GM18858 (cell line): ENCODE results near the gene FAM78B.

Source experiments
- ATAC-seq: cut with Tn5 transposase; IDR thresholded peaks from one replicate; pipeline ENCODE4 v1.9.1; 2021; ENCODE audit not compliant: unreplicated experiment

FAM78B gene

DNA sequence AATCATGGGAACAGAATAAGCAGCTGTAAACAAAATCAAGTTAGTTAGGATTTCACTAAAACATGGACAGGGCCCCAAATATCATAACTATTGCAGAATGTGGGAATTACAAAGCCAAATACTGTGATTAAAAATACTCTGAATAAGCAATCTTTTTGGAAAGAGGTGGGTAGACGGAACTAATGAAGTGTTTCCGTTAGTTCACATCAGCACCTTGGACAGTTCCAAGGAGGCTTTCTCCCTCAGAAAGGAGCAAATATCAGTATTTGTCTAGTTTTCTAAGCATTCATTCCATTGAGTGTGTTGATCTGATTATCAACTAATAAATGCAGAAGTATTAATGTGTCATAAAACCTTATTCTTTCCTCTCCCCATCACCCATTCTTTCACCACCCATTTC lies 97.4 kb downstream of the FAM78B start:
- ATAC-seq, result no peak

DNA sequence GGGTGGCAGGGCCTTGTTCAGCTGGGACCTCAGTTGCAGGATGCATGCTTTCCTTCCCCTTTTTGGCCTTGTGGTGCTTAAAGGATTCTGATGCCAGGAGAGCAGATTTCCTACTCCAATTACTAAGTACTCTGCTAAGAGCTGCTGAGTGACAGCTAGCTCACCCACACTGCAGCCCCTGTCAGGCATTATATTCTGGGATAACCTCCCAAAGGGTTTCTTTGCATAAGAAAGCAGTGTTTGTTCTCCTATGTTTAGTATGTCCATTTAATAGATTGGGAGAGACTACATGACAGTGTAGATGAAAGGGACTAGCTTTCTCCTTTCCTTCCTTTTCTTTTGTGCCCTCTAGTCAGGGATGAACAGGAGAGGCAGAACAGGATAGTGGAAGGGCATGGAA lies 100.7 kb downstream of the FAM78B start:
- no peak for ATAC-seq

DNA sequence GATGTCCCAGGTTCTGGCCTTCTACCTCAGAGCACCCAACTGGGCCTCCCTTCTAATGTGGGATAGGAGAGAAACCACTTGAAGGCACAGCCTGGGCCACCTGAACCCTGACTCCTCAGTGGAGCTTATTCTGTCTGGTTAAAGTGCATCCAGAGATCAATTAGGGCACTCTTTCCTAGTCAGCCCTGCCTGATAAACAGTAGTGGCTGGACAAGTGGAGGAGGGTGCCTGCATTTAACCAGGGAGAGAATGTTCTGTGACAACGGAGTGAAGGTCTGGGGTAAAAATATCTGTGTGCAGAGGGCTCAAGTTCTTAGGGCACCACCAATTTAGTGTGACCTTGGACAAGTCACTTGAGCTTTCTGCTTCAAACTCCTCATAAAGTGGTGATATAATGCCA lies 101.8 kb downstream of the FAM78B start:
- ATAC-seq, result no peak

DNA sequence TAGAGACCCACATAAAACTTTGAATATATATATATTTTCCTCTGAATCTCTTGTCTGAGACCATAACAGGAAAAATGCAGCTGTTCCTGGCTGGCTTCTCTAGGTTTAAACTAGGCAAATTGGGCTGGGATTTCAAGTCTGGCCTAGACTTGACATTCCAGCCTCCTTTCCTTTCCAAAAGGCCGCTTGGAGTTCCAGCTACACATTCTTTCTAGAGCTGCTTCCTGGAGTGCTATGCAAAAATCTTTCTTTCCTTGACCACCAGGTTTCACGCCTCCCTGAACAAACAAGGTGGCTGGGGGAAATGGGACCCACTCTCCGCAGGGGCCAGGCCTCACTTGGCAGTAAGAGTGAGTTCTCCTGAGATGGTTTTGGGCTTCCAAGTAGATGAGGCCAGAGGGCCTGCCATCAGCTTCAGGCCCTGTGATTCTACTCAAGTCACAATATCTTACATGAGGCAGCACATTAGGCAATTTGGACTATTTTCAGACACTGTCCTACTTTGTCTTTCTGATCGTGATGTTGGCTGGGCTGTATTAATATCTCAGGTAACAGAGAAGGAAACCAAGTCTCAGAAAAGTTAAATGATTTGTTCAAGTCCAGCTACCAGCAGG lies 102.4 kb downstream of the FAM78B start:
- no peak for ATAC-seq

DNA sequence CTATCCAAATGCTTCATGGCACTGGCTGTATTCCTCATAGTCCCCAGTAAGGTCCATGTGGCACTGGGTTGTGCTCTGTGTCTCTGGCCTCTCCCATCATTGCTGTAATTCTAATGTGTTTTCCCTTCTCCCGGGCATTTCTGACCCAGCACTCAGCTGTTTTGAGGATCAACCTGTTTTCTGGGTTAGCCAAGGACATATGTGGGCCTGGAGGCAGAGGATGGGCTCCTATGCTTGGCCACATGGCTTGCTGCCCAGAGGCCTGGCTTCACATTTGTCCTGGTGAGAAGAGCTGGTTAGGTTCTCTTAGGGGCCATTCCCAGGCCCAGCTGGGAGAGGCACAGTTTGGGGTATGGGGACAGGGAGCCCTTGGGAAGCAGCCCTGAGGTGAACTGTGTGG lies 103.1 kb downstream of the FAM78B start:
- ATAC-seq, result no peak

DNA sequence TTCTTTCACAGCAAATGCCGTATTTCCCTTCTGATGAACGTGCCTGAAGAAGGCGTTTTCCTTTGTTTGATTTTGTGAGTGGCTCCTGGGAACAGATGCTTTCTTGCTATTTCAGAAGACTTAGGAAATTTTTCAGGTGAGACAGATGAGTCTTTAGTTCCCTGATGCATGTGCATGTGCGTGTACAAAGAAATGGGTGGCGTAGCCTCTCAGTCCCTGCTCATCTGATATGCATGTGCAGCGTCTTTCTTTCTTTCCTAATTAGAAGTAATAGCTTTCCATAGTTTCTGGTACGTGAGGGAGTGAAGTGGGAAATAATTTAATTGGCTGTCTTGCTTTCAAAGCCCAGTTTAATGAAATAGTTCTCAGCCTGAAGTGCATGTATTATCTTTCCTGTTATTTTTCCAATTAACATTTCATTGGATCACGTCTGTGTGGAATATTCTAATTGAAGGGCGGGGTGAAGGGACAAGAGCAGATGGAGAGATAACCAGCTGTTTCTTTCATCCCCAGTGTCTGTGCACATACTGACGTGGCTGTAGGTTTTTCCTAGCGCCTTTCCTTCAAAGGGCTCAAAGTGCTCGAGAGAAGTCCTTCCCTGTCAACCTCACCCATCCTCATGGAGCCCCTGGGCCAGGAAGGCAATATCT lies 104.3 kb downstream of the FAM78B start:
- no peak for ATAC-seq

DNA sequence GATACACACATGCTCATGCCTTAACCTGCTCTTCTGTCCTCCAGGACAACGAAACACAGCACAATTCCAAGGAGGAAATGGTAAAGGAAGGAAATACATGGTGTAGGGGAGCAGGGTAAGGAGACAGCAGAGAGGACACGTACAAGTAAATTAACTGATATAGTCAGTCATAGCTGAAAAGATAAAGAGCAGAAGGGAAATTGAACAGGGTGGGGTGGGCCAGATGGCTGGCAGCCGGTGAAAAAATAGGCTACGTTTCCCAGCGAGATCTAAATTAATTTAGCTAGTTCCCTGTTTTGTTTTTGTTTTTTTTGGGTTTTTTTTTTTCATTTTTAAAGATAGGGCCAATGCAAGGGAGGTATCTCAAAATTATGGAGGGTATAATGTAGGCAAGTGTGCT lies 109.2 kb downstream of the FAM78B start:
- ATAC-seq, result no peak

DNA sequence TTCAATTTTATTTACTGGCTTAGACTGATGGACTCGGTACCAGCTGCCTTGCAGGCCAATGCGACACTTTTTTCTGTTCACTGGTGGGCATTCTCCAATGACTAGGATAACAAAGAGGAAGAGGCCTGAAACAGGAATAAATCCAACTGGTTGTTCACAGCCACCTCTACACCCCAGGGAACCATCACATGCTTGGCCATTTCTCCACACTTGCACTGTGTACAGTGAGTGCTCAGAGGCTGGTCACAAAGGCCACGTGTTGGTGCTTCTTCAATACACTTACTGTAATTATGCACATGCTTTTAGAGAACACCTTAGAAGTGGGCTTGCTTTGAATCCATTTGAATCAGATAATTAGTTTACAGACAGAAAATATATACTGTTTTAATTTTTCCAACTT lies 113.4 kb downstream of the FAM78B start:
- ATAC-seq, result no peak

DNA sequence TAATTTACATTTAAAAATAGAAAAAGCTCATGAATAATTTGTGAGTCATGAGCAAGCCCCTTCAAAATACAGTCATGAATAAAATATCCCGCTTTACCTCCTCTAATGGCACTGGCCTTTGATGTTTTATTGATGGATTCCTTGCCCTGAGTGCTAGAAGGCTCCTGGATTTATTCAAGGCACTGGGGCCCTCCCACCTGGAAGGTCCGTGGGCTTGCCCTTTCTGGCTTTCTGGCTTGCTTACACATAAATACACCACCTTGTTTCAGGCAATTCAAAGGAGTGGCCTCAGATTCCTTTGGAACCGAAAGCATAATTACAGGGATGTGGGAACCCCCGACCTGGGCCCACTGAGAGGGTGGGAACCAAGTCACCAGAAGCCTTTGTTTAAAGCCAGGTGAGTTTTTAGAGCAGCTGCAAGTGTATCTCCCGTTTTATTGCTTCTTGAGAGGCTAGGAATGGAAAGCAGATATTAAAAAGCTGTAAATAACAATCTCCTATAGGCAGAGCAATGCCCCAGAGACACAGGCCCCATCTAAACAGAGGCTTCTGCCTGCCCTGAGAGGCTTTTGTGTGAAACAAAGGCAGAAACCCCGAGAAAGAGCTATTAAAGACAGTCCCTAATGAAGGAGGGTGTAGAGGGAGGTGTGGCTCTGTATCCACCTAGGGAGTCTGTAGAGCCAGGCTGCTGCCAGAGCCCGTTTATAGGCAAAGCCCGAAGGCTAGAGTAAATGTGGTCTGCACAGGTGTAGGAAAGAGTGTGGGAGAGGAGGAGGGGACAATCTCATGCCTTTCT lies 126.4 kb downstream of the FAM78B start:
- no peak for ATAC-seq

DNA sequence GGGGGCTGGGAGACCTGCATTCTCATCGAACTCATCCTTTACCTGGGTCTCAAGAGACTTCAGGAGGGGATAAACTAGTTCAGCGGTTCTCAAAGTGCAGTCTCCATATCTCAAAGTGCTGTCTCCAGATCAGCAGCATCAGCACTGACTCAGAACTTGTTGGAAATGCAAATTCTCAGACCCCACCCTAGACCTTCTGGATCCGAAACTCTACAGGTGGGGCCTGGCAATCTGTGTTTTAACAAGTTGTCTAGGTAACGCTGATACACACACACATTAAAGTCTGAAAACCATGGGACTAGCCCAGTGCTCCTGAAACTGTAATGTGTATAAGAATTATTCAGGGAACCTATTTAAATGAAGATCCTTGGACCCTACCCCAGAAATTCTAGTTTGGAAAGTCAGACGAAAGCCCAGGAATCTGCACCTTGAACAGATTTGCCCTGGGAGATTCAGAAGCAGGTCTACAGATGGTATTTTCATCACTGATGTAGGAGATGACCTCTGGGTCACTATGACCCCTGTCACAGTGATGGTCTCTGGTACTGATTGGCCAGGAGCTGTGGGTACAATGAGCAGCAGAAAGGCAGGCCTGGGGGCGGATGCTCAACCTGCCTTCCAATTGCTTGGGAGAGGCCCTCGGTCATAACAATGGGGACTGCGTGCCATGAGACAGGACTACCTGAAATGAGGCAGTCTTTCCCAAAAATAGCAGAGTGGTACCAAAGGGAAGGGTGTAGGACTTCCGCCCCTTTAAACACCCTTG lies 127.2 kb downstream of the FAM78B start:
- no peak for ATAC-seq

DNA sequence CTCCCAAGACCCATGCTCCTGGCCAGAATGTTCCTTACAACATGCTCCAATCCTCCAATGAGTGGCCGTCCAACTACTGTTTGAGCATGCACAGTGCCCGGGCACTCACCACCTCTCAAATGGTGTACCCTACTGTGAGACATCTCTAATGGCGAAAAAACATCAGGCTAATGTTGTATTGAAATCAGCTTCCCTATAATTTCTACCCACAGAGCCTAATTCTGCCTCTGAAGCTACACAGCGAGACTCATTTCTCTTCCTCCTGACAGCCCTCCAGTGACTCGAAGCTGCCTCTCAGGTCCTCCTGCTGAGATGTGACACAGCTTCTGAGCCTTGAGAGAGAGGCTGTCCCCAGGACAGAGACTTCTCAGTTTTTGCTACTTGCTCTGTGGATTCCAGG lies 130.7 kb downstream of the FAM78B start:
- ATAC-seq, result no peak

DNA sequence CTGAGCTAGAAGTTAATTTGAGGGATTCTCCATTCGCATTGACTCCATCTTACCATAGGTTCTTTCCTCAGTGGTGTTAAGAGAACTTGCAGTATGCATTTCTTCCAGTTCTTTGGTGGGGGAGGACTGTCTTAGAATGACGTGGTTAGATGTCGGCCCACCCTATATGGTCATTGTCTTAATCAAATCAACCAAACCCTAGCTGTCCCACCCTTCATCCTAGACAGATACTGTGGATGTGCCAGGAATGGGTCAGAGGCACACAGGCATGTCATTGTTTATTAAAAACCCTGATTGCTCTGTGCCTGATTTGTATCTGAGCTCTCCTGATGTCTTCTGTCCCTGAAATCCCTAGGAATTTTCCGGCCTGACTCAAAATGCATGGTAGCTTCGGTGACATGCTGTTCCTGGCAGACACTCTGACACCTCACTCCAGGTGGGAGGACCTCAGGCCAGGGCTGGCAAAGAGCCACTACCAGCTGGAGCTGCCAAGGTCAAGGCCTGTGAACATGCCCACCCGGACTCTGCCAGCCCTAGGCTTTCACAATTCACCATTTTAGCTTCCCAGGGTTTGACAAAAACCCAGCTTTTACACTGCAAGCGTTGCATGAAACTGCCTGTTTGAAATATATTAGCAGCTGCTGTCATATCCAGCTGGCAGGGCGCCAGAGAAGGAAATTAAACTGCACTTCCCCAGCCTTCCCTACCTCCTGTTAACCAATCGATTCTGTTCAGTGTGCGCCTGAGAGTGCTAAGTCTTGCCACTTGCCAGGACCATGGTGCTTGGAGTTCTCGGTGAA lies 134.0 kb downstream of the FAM78B start:
- no peak for ATAC-seq

DNA sequence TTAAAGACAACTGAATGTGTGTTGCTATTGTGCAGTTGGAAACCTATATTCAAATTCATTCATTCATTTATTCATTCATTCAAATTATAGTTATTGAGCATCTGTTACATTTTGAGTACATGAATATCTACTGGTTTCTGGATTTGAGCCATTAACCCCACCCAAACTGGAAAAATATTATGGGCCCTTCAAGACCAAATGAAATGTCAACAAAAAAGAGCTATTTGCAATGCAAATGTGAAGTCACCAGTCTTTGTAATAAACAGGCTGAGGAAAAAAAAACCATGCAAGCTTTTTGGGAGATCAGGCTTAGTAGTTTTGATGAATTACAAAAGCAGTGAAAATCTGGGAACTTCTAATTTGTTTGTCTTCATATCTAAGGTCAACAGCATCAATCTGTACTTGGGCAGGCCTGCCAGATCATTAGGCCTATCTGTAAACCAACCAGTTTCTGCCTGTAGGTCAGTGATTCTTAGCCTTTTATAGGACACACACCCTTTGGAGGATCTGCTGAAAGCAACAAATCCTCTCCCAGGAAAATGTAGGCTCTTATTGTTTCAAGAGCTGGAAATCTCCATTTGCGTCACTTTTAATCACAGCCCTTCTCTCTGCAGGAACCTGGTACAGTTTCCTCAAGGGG lies 134.7 kb downstream of the FAM78B start:
- ATAC-seq, result no peak

DNA sequence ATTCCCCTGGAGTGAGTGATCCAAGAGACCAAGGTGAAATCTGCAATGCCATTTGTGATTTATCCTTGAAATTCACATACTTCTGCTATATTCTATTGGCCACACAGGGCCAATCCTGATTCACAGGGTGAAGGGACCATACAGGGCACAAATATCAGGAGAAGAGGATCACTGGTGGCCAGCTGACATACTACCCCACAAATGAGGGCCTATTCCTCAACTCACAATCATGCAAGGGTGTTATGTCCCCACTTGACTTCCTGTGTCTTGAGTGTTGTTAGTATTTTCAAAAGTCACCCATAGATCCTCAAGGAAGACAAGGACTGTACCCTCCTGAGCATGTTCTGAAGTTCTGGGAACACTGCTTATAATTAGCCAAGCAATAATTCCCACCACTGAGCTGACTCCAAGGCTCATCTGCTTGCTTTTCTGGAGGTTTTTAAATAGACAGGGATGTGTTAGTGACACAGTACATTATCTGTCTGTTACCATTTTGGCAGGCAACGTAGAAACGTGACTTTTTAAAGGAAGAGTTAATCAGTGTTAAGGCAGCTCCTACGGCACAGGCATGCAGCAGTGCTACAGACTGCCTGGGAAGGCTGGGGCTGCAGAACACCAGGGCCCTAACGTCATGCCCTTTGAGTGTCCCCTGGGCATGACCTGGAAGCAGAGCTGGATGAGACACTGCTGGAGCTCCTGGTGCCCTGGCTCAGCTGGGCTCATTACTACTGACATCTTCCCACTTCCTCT lies 137.4 kb downstream of the FAM78B start:
- no peak for ATAC-seq

DNA sequence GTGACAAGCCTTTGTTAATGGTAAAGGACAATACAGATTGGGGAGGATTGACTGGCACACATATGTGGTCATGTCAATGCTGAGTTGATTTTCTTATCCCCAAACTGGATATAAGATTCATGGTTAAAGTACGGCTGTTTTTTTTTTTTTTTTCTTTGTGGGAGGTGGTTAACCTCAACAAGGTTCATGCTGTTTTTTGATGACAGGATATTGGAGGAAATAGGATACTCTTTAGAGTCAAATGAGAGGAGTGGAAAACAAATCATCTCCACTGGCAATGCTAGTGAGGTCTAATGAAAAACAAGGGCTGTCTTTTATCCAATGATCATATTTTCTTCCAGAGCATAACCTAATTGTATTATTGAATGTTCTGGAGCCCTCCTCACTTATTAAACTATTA lies 140.2 kb downstream of the FAM78B start:
- no peak for ATAC-seq

DNA sequence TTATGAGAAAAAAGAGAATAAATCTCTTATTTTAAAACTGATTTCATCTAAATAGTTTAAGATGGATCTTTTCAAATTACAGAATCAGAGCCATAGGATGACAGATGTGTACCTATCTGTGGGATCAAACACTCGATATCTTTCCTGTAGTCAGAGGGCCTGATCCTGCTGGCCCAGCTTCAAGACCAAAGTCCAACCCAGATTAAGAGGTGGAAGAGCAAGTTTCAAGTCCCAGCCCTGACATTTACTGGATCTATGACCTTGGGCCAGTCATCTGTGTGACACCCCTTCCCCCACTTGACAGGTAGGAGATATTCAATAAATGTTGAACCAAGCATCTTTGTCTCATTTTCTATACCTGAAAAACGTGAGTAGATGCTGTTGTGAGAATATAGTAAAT lies 140.7 kb downstream of the FAM78B start:
- ATAC-seq, result no peak

DNA sequence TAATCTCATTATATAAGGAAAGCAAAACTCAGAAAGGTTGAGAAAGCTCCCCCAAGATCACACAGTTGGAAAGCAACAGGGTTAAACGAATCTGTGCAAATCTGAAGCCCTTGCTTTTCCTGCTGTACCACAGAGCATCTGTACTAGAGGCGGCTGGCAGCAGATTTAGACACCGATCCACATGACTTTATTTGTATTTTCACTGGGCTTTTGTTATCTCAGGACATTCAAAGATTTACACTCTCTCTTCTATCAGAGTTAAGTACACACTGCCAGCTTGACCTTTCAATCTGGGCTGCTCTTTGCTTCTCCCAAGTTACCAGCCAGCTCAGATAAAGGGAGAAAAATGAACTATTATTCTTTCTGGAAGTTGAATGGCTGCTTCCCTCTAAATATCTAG lies 146.6 kb downstream of the FAM78B start:
- ATAC-seq, result no peak
